HepG2 (cell line): Measurements from ENCODE around the gene AK4. TPM values are rescaled to one million over a fixed set of nuclear protein-coding genes. Genes with fewer than 3 reads are reported as not detected.

Experiments used
- ATAC-seq: fragments of 200-7000 bp; cut with Tn5 transposase; 3 replicates; pipeline ENCODE4 v1.9.1; 2020; ENCODE audit warnings: mild to moderate bottlenecking, moderate library complexity
- BruUV-seq: library from RNA; stranded (reverse); fragments of 400-500 nt; replicated peaks from 2 replicates; lab custom pipeline; 2021; lab: Mats Ljungman, UMichigan
- CTCF ChIA-PET: fragments of 300-600 bp; formaldehyde crosslinking; extraction: SDS; loops from one replicate; lab custom pipeline; 2021; ENCODE audit warnings: low total read pairs, inconsistent platforms, low intra/inter-chr PET ratio; lab: Yijun Ruan, JAX
- POLR2A ChIA-PET: fragments of 350-600 bp; sonication (Branson Sonifier 250); formaldehyde crosslinking; loops from one replicate; lab custom pipeline; 2020; ENCODE audit warnings: antibody characterized with exemption, inconsistent platforms; lab: Yijun Ruan, JAX
- DNase-seq: peaks from one replicate; pipeline ENCODE4 v3.0.0-alpha.2; 2015; ENCODE audit warnings: low spot score
- FAIRE-seq: peaks from 3 replicates; lab custom pipeline; 2011; peaks lifted over from hg19 to GRCh38; lab: Jason Lieb, UNC
- H2AFZ ChIP-seq: one replicate; pipeline ENCODE4 v1.6.1; 2011; ENCODE audit warnings: low read length, inconsistent platforms
- H3K27ac ChIP-seq: fragments of 300-600 bp; 3 replicates; pipeline ENCODE4 v1.8.0; 2011; ENCODE audit warnings: mixed run types, mild to moderate bottlenecking, mixed read lengths, low read length, inconsistent platforms; ENCODE audit not compliant: insufficient read depth; ENCODE audit errors: extremely low read length
- H3K27me3 ChIP-seq, 2 experiments: fragments of 200-600 bp in 1 of 2; 2 replicates in 1 of 2; 3 replicates in 1 of 2; pipeline versions ENCODE4 v1.6.0 to v1.8.0; 2011; ENCODE audit warnings: low read length in 2 of 2, mild to moderate bottlenecking in 2 of 2, moderate library complexity in 2 of 2, inconsistent platforms in 1 of 2; ENCODE audit not compliant: insufficient read depth in 2 of 2, control insufficient read depth in 1 of 2
- H3K36me3 ChIP-seq, 2 experiments: fragments of 200-600 bp in 1 of 2; replicated peaks in 1 of 2; 2 replicates in 1 of 2; 3 replicates in 1 of 2; pipeline versions ENCODE4 v1.5.1 to v1.8.0; 2011; ENCODE audit warnings: low read length in 2 of 2, inconsistent platforms in 1 of 2; ENCODE audit not compliant: insufficient read depth in 2 of 2, control insufficient read depth in 1 of 2
- H3K4me1 ChIP-seq: 2 replicates; pipeline ENCODE4 v1.5.1; 2012; ENCODE audit warnings: low read length, inconsistent platforms; ENCODE audit not compliant: insufficient read depth
- H3K4me2 ChIP-seq: 2 replicates; pipeline ENCODE4 v1.6.0; 2011; ENCODE audit warnings: low read depth, low read length, inconsistent platforms
- H3K4me3 ChIP-seq, 3 experiments: fragments of 200-600 bp in 1 of 3; sonication (generic), shearing (Covaris generic) in 1 of 3; replicated peaks in 1 of 3; 2 replicates each; pipeline ENCODE4 v1.5.1; 2011 to 2016; ENCODE audit warnings: low read length in 3 of 3, inconsistent platforms in 2 of 3, low read depth in 2 of 3, mild to moderate bottlenecking in 2 of 3, control low read depth in 1 of 3, mixed read lengths in 1 of 3; ENCODE audit not compliant: insufficient read depth in 1 of 3
- H3K79me2 ChIP-seq: one replicate; pipeline ENCODE4 v1.6.1; 2011; ENCODE audit warnings: low read length, inconsistent platforms; ENCODE audit not compliant: insufficient read depth
- H3K9ac ChIP-seq: 2 replicates; pipeline ENCODE4 v1.6.0; 2011; ENCODE audit warnings: mild to moderate bottlenecking, low read depth, low read length, inconsistent platforms; ENCODE audit not compliant: insufficient read depth
- H3K9me3 ChIP-seq: 2 replicates; pipeline ENCODE4 v1.5.1; 2012; ENCODE audit warnings: mild to moderate bottlenecking, low read length
- H4K20me1 ChIP-seq: 2 replicates; pipeline ENCODE4 v1.6.0; 2011; ENCODE audit warnings: inconsistent platforms, mild to moderate bottlenecking, low read length, moderate library complexity; ENCODE audit not compliant: insufficient read depth
- ATM ChIP-seq: fragments of 450-650 bp; IDR thresholded peaks from 2 replicates; pipeline ENCODE4 v1.7.1; 2017; ENCODE audit warnings: mild to moderate bottlenecking, borderline replicate concordance
- HNRNPK ChIP-seq: fragments of 200-400 bp; formaldehyde crosslinking; IDR thresholded peaks from 2 replicates; pipeline ENCODE4 v1.6.1; 2018; ENCODE audit warnings: low read length, low read depth, moderate library complexity, mild to moderate bottlenecking; ENCODE audit not compliant: poor library complexity, severe bottlenecking
- HNRNPL ChIP-seq: fragments of 200-400 bp; formaldehyde crosslinking; IDR thresholded peaks from 2 replicates; pipeline ENCODE4 v1.6.1; 2017; ENCODE audit warnings: mild to moderate bottlenecking, low read depth, low read length
- SETDB1 ChIP-seq: sonication (generic); formaldehyde crosslinking; IDR thresholded peaks from 2 replicates; pipeline ENCODE4 v1.5.1; 2020; ENCODE audit warnings: missing genetic modification reagents, mild to moderate bottlenecking, borderline replicate concordance
- WGBS: methylation state at CpG from one replicate; pipeline ENCODE4 v1.1.6; 2017; ENCODE audit warnings: low lambda C conversion rate; 5-methylcytosine and 5-hydroxymethylcytosine counted together
- in situ Hi-C: cut with HindIII; loops from 2 replicates; pipeline ENCODE4 v1.10.0; 2017; ENCODE audit warnings: low pct_unique_long_range_greater_than_20kb; ENCODE audit not compliant: extremely low pct_ligation_motif_present
- intact Hi-C: fragments of 100-400 bp; cut with micrococcal nuclease; formaldehyde crosslinking; loops from one replicate; pipeline ENCODE4 v1.10.0; 2022; ENCODE audit not compliant: unreplicated experiment
- polyA plus RNA-seq, 8 experiments: library from polyadenylated mRNA; depleted of rRNA in 3 of 8; stranded (reverse) in 7 of 8; unstranded in 1 of 8; fragments of >200 nt; fragmentation: Illumina TruSeq in 4 of 8; extraction: Trizol in 4 of 8; gene quantifications; 2 replicates each; pipeline versions ENCODE4 v1.2.1 to v1.2.3, GENCODE V29; 2011 to 2016; ENCODE audit warnings: low read depth in 4 of 8, missing spikeins in 1 of 8, mixed read lengths in 1 of 8; ENCODE audit not compliant: insufficient read depth in 1 of 8
- total RNA-seq, 5 experiments: library from RNA; depleted of rRNA; stranded (reverse); fragments of >200 nt; fragmentation: Illumina TruSeq; extraction: Trizol; gene quantifications; 2 replicates each; pipeline ENCODE4 v1.2.3, GENCODE V29; 2016; ENCODE audit warnings: low read depth in 1 of 5
- TF ChIP-seq, protein P1 (sequence below): sonication (generic); formaldehyde crosslinking; IDR thresholded peaks from 2 replicates; pipeline ENCODE4 v1.4.0; 2020; ENCODE audit warnings: missing genetic modification reagents, mild to moderate bottlenecking, borderline replicate concordance

Gene AK4
- total and polyA plus RNA-seq, 2 of the 13 experiments (the other 11 are each of a cell fraction or from before 2014, with no cell fraction given): 110 to 160 TPM

- DNase-seq (no peak), FAIRE-seq (no peak), ATAC-seq (no peak)
- no TSS peak for BruUV-seq
- no peak overlapping the region for H2AFZ ChIP-seq
- no peaks in the 10 kb centered on the region for H3K27me3 ChIP-seq
- intact Hi-C loops: no loop called here
- no peaks in the 10 kb centered on the region for H3K9me3 ChIP-seq
- peaks cover 69% of the 10 kb centered on the region for H3K79me2 ChIP-seq
- no peak overlapping the region for H3K4me2 ChIP-seq
- H4K20me1 ChIP-seq: peaks cover 24% of the 10 kb centered on the region
- in situ Hi-C loops: no loop called here
- H3K9ac ChIP-seq: no peak overlapping the region
- POLR2A ChIA-PET: interaction anchor here (1.6 kb wide), 1 partner anchor 12 kb away, joined by 4 read pairs; no protein-coding TSS in a partner anchor
- 93% methylated on average over 4 of the region's 4 CpGs for WGBS
- CTCF ChIA-PET: no interaction called here
- no peak for TF ChIP-seq SETDB1
- TF ChIP-seq HNRNPL: no peak
- no peak for TF ChIP-seq ATM
- TF ChIP-seq HNRNPK: no peak
- TF ChIP-seq, protein P1, sequence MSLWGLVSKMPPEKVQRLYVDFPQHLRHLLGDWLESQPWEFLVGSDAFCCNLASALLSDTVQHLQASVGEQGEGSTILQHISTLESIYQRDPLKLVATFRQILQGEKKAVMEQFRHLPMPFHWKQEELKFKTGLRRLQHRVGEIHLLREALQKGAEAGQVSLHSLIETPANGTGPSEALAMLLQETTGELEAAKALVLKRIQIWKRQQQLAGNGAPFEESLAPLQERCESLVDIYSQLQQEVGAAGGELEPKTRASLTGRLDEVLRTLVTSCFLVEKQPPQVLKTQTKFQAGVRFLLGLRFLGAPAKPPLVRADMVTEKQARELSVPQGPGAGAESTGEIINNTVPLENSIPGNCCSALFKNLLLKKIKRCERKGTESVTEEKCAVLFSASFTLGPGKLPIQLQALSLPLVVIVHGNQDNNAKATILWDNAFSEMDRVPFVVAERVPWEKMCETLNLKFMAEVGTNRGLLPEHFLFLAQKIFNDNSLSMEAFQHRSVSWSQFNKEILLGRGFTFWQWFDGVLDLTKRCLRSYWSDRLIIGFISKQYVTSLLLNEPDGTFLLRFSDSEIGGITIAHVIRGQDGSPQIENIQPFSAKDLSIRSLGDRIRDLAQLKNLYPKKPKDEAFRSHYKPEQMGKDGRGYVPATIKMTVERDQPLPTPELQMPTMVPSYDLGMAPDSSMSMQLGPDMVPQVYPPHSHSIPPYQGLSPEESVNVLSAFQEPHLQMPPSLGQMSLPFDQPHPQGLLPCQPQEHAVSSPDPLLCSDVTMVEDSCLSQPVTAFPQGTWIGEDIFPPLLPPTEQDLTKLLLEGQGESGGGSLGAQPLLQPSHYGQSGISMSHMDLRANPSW (CRISPR knock-in tag): no peak
- no peaks in the 10 kb centered on the region for H3K4me1 ChIP-seq
- H3K36me3 ChIP-seq: peaks cover 11 to 53% of the 10 kb centered on the region in 2 experiments
- H3K27ac ChIP-seq: no peak overlapping the region
- no peak overlapping the region for H3K4me3 ChIP-seq
Measured at GRCh38 chr1:65190229-65190628, 42.2 kb downstream of the AK4 start.
